Endothelial cell of umbilical vein (primary cell): Measurements from ENCODE around the gene PROB1. TPM values are rescaled to one million over a fixed set of nuclear protein-coding genes. Genes with fewer than 3 reads are reported as not detected.

ENCODE experiments used
- BruUV-seq: library from RNA; stranded (reverse); fragments of 400-500 nt; replicated peaks from 2 replicates; lab custom pipeline; 2021; lab: Mats Ljungman, UMichigan
- CTCF ChIA-PET: fragments of 300-600, 350-600 bp; sonication (Branson Sonifier 250); formaldehyde crosslinking; loops from one replicate; lab custom pipeline; 2021; ENCODE audit warnings: antibody characterized with exemption, inconsistent platforms; lab: Charles Lee
- POLR2A ChIA-PET: fragments of 300-600, 350-600 bp; sonication (Branson Sonifier 250); formaldehyde crosslinking; loops from one replicate; lab custom pipeline; 2021; ENCODE audit warnings: antibody characterized with exemption, inconsistent platforms; lab: Charles Lee
- DNase-seq: peaks from one replicate; pipeline ENCODE4 v3.0.0-alpha.2; 2011; ENCODE audit warnings: low read depth, low spot score
- FAIRE-seq: peaks from 2 replicates; lab custom pipeline; 2011; peaks lifted over from hg19 to GRCh38; lab: Jason Lieb, UNC
- H2AFZ ChIP-seq: 2 replicates; pipeline ENCODE4 v1.6.0; 2012; ENCODE audit warnings: low read depth, low read length, control low read depth, inconsistent platforms
- H3K27ac ChIP-seq: 2 replicates; pipeline ENCODE4 v1.5.1; 2011; ENCODE audit warnings: low read depth, mild to moderate bottlenecking, control low read depth, low read length, moderate library complexity; ENCODE audit not compliant: insufficient read depth
- H3K27me3 ChIP-seq, 2 experiments: 2 replicates each; pipeline versions ENCODE4 v1.6.0 to v1.6.1; 2011; ENCODE audit warnings: low read length in 2 of 2, mixed read lengths in 1 of 2; ENCODE audit not compliant: control insufficient read depth in 2 of 2, insufficient read depth in 2 of 2
- H3K36me3 ChIP-seq, 2 experiments: 2 replicates in 1 of 2; 3 replicates in 1 of 2; pipeline ENCODE4 v1.5.1; 2011; ENCODE audit warnings: low read length in 2 of 2, mild to moderate bottlenecking in 1 of 2, moderate library complexity in 1 of 2; ENCODE audit not compliant: control insufficient read depth in 2 of 2, insufficient read depth in 2 of 2; ENCODE audit errors: extremely low read depth in 1 of 2
- H3K4me1 ChIP-seq: 3 replicates; pipeline ENCODE4 v1.5.1; 2011; ENCODE audit warnings: mild to moderate bottlenecking, low read length; ENCODE audit not compliant: control insufficient read depth, insufficient read depth; ENCODE audit errors: extremely low read depth
- H3K4me2 ChIP-seq: 2 replicates; pipeline ENCODE4 v1.6.1; 2011; ENCODE audit warnings: low read length, control low read depth, mixed read lengths; ENCODE audit not compliant: insufficient read depth
- H3K4me3 ChIP-seq, 3 experiments: fragments of 200-600 bp in 1 of 3; sonication (generic), shearing (Covaris generic) in 1 of 3; replicated peaks in 1 of 3; 2 replicates each; pipeline ENCODE4 v1.5.1; 2011 to 2016; ENCODE audit warnings: control low read depth in 3 of 3, low read length in 3 of 3, mild to moderate bottlenecking in 2 of 3, inconsistent platforms in 1 of 3, low read depth in 1 of 3, moderate library complexity in 1 of 3; ENCODE audit not compliant: insufficient read depth in 1 of 3
- H3K79me2 ChIP-seq: 2 replicates; pipeline ENCODE4 v1.6.0; 2012; ENCODE audit warnings: low read length, inconsistent platforms; ENCODE audit not compliant: control insufficient read depth, insufficient read depth
- H3K9ac ChIP-seq: replicated peaks from 2 replicates; pipeline ENCODE3; 2011; ENCODE audit warnings: low read length, control low read depth; ENCODE audit not compliant: insufficient read depth; ENCODE audit errors: extremely low read depth
- H3K9me1 ChIP-seq: replicated peaks from 3 replicates; pipeline ENCODE4 v1.6.0; 2011; ENCODE audit warnings: mild to moderate bottlenecking, low read length; ENCODE audit not compliant: control insufficient read depth, insufficient read depth; ENCODE audit errors: extremely low read depth
- H3K9me3 ChIP-seq: replicated peaks from 2 replicates; pipeline ENCODE4 v1.5.1; 2012; ENCODE audit warnings: low read length, inconsistent platforms; ENCODE audit not compliant: control insufficient read depth, insufficient read depth
- H4K20me1 ChIP-seq: replicated peaks from 2 replicates; pipeline ENCODE3; 2011; ENCODE audit warnings: mild to moderate bottlenecking, low read length; ENCODE audit not compliant: control insufficient read depth, insufficient read depth; ENCODE audit errors: extremely low read depth
- EZH2 ChIP-seq: IDR thresholded peaks from 2 replicates; pipeline ENCODE4 v1.6.1; 2012; ENCODE audit warnings: borderline replicate concordance, low read depth, mild to moderate bottlenecking, moderate library complexity, low read length, inconsistent platforms; ENCODE audit not compliant: severe bottlenecking
- FOS ChIP-seq: IDR thresholded peaks from 2 replicates; pipeline ENCODE4 v1.6.1; 2011; ENCODE audit warnings: mild to moderate bottlenecking, low read length, moderate library complexity, borderline replicate concordance; ENCODE audit not compliant: insufficient read depth
- GATA2 ChIP-seq: IDR thresholded peaks from 2 replicates; pipeline ENCODE4 v1.7.0; 2011; ENCODE audit warnings: low read depth, mild to moderate bottlenecking, moderate library complexity, mixed read lengths, low read length; ENCODE audit not compliant: insufficient read length, insufficient read depth
- JUN ChIP-seq: IDR thresholded peaks from 2 replicates; pipeline ENCODE4 v1.6.1; 2011; ENCODE audit warnings: borderline replicate concordance, low read depth; ENCODE audit not compliant: insufficient read length, insufficient read depth
- MYC ChIP-seq: IDR thresholded peaks from one replicate; pipeline ENCODE4 v1.6.1; 2011; ENCODE audit warnings: mild to moderate bottlenecking, low read depth, low read length
- POLR2A ChIP-seq: IDR thresholded peaks from 2 replicates; pipeline ENCODE4 v1.6.1; 2012; ENCODE audit warnings: low read depth, mild to moderate bottlenecking, control low read depth, low read length
- POLR2AphosphoS5 ChIP-seq: IDR thresholded peaks from 2 replicates; pipeline ENCODE4 v1.6.1; 2012; ENCODE audit warnings: low read depth, mild to moderate bottlenecking, control low read depth, low read length, moderate library complexity; ENCODE audit not compliant: insufficient read depth
- dilution Hi-C: fragments of 300-500 bp; cut with MboI; formaldehyde crosslinking; loops from one replicate; pipeline ENCODE4 v1.15.0; 2019; ENCODE audit warnings: low sequenced_read_pairs; ENCODE audit not compliant: extremely low pct_ligation_motif_present
- intact Hi-C: fragments of 100-400 bp; cut with micrococcal nuclease; formaldehyde crosslinking; loops from one replicate; pipeline ENCODE4 v1.10.0; 2022
- polyA plus RNA-seq, 4 experiments: library from polyadenylated mRNA; depleted of rRNA in 3 of 4; stranded (reverse) in 3 of 4; unstranded in 1 of 4; fragments of >200 nt; gene quantifications; 2 replicates each; pipeline versions ENCODE4 v1.2.1 to v1.2.3, GENCODE V29; 2011 to 2012; ENCODE audit warnings: missing spikeins in 1 of 4
- total RNA-seq: library from RNA; stranded (reverse); gene quantifications from 2 replicates; pipeline ENCODE4 v1.2.3, GENCODE V29; 2021
- TF ChIP-seq, protein P1 (sequence below): IDR thresholded peaks from 2 replicates; pipeline ENCODE4 v1.6.1; 2011; ENCODE audit not compliant: insufficient read depth, insufficient read length
- TF ChIP-seq, protein P2 (sequence below), 2 donors: IDR thresholded peaks; 1 replicate in 1 of 2; 2 replicates in 1 of 2; pipeline ENCODE4 v1.5.1; 2011; ENCODE audit warnings: low read length in 2 of 2, mild to moderate bottlenecking in 2 of 2, moderate library complexity in 2 of 2, control low read depth in 1 of 2, inconsistent platforms in 1 of 2, low read depth in 1 of 2; ENCODE audit not compliant: insufficient read depth in 1 of 2; ENCODE audit errors: extremely low read depth in 1 of 2

The PROB1 gene
- total and polyA plus RNA-seq, 2 donors (not counting 3 experiments of a cell fraction or from before 2014, with no cell fraction given): 0.47 to 1.9 TPM

DNA sequence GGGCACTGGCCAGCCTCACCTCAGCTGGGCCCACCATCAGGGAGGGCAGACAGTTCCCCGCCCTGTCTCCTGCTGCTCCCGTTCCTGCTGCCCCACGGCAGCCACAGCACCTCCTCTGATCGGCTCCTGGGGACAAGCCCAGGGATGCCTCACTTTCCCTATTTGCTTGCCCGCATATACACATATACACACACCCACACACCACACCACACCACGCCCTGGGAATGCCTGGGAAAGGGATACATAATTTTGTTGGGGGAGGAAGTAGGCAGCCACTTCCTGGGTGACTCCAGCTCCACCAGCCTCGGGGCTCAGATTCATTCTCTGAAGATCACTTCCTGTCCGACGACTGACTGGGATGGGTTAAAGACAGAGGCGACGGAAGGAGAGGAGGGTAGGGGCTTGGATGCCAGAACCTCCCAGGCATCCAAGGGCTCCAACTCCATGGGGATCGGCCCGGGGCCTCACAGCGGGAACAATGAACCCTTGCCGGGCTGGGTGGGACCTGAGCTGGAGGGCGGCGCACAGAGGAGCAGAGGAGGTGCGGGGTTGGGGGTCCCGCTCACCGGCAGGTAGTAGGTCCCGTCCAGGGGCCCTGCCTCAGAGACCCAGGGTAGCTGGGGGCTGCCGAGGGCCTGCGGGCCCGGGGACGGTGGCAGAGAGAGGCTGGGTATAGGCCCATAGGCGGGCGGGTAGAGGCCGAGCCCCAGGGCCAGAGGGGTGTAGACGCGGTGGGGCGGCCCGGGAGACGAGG is 3.2 kb downstream of the PROB1 start:
- intact Hi-C loops: loop anchor here (2.0 to 5.0 kb wide), 2 partner anchors 99 to 813 kb away; partner anchors contain the start of gene MATR3
- no peak overlapping the region for H3K9ac ChIP-seq
- no peak for DNase-seq
- H3K9me1 ChIP-seq: no peaks in the 10 kb centered on the region
- TF ChIP-seq, protein P1, sequence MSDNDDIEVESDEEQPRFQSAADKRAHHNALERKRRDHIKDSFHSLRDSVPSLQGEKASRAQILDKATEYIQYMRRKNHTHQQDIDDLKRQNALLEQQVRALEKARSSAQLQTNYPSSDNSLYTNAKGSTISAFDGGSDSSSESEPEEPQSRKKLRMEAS: no peak
- TF ChIP-seq POLR2A: no peak
- TF ChIP-seq POLR2AphosphoS5: no peak
- TF ChIP-seq EZH2: no peak
- no peak for TF ChIP-seq GATA2
- TF ChIP-seq FOS: no peak
- no peak for TF ChIP-seq JUN
- TF ChIP-seq, protein P2, sequence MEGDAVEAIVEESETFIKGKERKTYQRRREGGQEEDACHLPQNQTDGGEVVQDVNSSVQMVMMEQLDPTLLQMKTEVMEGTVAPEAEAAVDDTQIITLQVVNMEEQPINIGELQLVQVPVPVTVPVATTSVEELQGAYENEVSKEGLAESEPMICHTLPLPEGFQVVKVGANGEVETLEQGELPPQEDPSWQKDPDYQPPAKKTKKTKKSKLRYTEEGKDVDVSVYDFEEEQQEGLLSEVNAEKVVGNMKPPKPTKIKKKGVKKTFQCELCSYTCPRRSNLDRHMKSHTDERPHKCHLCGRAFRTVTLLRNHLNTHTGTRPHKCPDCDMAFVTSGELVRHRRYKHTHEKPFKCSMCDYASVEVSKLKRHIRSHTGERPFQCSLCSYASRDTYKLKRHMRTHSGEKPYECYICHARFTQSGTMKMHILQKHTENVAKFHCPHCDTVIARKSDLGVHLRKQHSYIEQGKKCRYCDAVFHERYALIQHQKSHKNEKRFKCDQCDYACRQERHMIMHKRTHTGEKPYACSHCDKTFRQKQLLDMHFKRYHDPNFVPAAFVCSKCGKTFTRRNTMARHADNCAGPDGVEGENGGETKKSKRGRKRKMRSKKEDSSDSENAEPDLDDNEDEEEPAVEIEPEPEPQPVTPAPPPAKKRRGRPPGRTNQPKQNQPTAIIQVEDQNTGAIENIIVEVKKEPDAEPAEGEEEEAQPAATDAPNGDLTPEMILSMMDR (IDR thresholded peaks at IDR 0.05; ENCODE audit: extremely low read depth in 1 of 2, insufficient read depth in 1 of 2, low read depth in 1 of 2, low read length in 2 of 2): no peak
- TF ChIP-seq MYC: no peak
- CTCF ChIA-PET: interaction anchor here (0.6 to 2.1 kb wide), 10 partner anchors 9 to 816 kb away, joined by 3 to 7 read pairs (median 4); partner anchors contain the start of gene MATR3
- H4K20me1 ChIP-seq: no peaks in the 10 kb centered on the region
- BruUV-seq: no TSS peak
- no peaks in the 10 kb centered on the region for H3K9me3 ChIP-seq
- peak overlapping the region; percentile 64 for H2AFZ ChIP-seq
- no peak overlapping the region for H3K27ac ChIP-seq
- no peak overlapping the region for H3K4me2 ChIP-seq
- peaks cover 7 to 14% of the 10 kb centered on the region in 2 experiments for H3K27me3 ChIP-seq
- H3K4me1 ChIP-seq: peaks cover 12% of the 10 kb centered on the region
- H3K79me2 ChIP-seq: no peaks in the 10 kb centered on the region
- H3K36me3 ChIP-seq: no peaks in the 10 kb centered on the region
- POLR2A ChIA-PET: interaction anchor here (1.3 kb wide), 1 partner anchor 50 kb away, joined by 3 read pairs; the partner anchor contains the start of gene PAIP2
- no peak overlapping the region for H3K4me3 ChIP-seq
- dilution Hi-C loops: no loop called here
- no peak for FAIRE-seq
